HepG2 (cell line): ENCODE data around the gene POFUT2. TPM values are rescaled to one million over a fixed set of nuclear protein-coding genes. Genes with fewer than 3 reads are reported as not detected.

ENCODE experiments used
- ARHGAP35 ChIP-seq: sonication (generic); formaldehyde crosslinking; IDR thresholded peaks from 2 replicates; pipeline ENCODE4 v1.9.0; 2022; ENCODE audit warnings: mild to moderate bottlenecking, inconsistent platforms, moderate library complexity, missing genetic modification reagents, borderline replicate concordance
- GPN1 ChIP-seq: sonication (generic); formaldehyde crosslinking; IDR thresholded peaks from 2 replicates; pipeline ENCODE4 v1.5.1; 2020; ENCODE audit warnings: missing genetic modification reagents, borderline replicate concordance
- HINFP ChIP-seq: sonication (generic); formaldehyde crosslinking; IDR thresholded peaks from 2 replicates; pipeline ENCODE4 v1.4.0; 2020; ENCODE audit warnings: low read depth, mild to moderate bottlenecking, missing genetic modification reagents
- HOXA9 ChIP-seq: sonication (generic); formaldehyde crosslinking; IDR thresholded peaks from 2 replicates; pipeline ENCODE4 v1.8.1; 2022; ENCODE audit warnings: missing genetic modification reagents, mild to moderate bottlenecking, moderate library complexity, borderline replicate concordance
- IRF1 ChIP-seq: sonication (generic); formaldehyde crosslinking; IDR thresholded peaks from 2 replicates; pipeline ENCODE4 v1.4.0; 2020; ENCODE audit warnings: low read depth, mild to moderate bottlenecking, missing genetic modification reagents
- MAFF ChIP-seq: IDR thresholded peaks from 2 replicates; pipeline ENCODE4 v1.6.1; 2011; ENCODE audit warnings: low read depth, low read length, improper control_type of control experiment
- NFRKB ChIP-seq: fragments of 450-650 bp; IDR thresholded peaks from 2 replicates; pipeline ENCODE4 v1.6.1; 2017
- SETDB1 ChIP-seq: sonication (generic); formaldehyde crosslinking; IDR thresholded peaks from 2 replicates; pipeline ENCODE4 v1.5.1; 2020; ENCODE audit warnings: missing genetic modification reagents, mild to moderate bottlenecking, borderline replicate concordance
- SNAI1 ChIP-seq: sonication (generic); formaldehyde crosslinking; IDR thresholded peaks from 2 replicates; pipeline ENCODE4 v1.5.0; 2020; ENCODE audit warnings: mild to moderate bottlenecking, missing genetic modification reagents, borderline replicate concordance
- ZFP36L1 ChIP-seq: sonication (generic); formaldehyde crosslinking; IDR thresholded peaks from 2 replicates; pipeline ENCODE4 v1.8.0; 2022; ENCODE audit warnings: mild to moderate bottlenecking, missing genetic modification reagents, moderate library complexity
- ZMYM4 ChIP-seq: sonication (generic); formaldehyde crosslinking; IDR thresholded peaks from 2 replicates; pipeline ENCODE4 v1.8.1; 2023; ENCODE audit warnings: mild to moderate bottlenecking, missing genetic modification reagents
- ZNF280D ChIP-seq: sonication (generic); formaldehyde crosslinking; IDR thresholded peaks from 2 replicates; pipeline ENCODE4 v1.5.1; 2020; ENCODE audit warnings: mild to moderate bottlenecking, missing genetic modification reagents
- ZNF343 ChIP-seq: sonication (generic); formaldehyde crosslinking; IDR thresholded peaks from 2 replicates; pipeline ENCODE4 v1.4.0; 2020; ENCODE audit warnings: mild to moderate bottlenecking, missing genetic modification reagents
- ZNF567 ChIP-seq: sonication (generic); formaldehyde crosslinking; IDR thresholded peaks from 2 replicates; pipeline ENCODE4 v1.8.1; 2023; ENCODE audit warnings: mild to moderate bottlenecking, missing genetic modification reagents, borderline replicate concordance
- ZNF709 ChIP-seq: sonication (generic); formaldehyde crosslinking; IDR thresholded peaks from 2 replicates; pipeline ENCODE4 v1.5.0; 2020; ENCODE audit warnings: mild to moderate bottlenecking, missing genetic modification reagents
- polyA plus RNA-seq, 8 experiments: library from polyadenylated mRNA; depleted of rRNA in 3 of 8; stranded (reverse) in 7 of 8; unstranded in 1 of 8; fragments of >200 nt; fragmentation: Illumina TruSeq in 4 of 8; extraction: Trizol in 4 of 8; gene quantifications; 2 replicates each; pipeline versions ENCODE4 v1.2.1 to v1.2.3, GENCODE V29; 2011 to 2016; ENCODE audit warnings: low read depth in 4 of 8, missing spikeins in 1 of 8, mixed read lengths in 1 of 8; ENCODE audit not compliant: insufficient read depth in 1 of 8
- total RNA-seq, 5 experiments: library from RNA; depleted of rRNA; stranded (reverse); fragments of >200 nt; fragmentation: Illumina TruSeq; extraction: Trizol; gene quantifications; 2 replicates each; pipeline ENCODE4 v1.2.3, GENCODE V29; 2016; ENCODE audit warnings: low read depth in 1 of 5
- TF ChIP-seq, protein P1 (sequence below): sonication (generic); formaldehyde crosslinking; IDR thresholded peaks from 2 replicates; pipeline ENCODE4 v1.8.1; 2023; ENCODE audit warnings: mild to moderate bottlenecking, missing genetic modification reagents
- TF ChIP-seq, protein P2 (sequence below): sonication (generic); formaldehyde crosslinking; IDR thresholded peaks from 2 replicates; pipeline ENCODE4 v1.4.0; 2020; ENCODE audit warnings: missing genetic modification reagents
- TF ChIP-seq, protein P3 (sequence below): sonication (generic); formaldehyde crosslinking; IDR thresholded peaks from 2 replicates; pipeline ENCODE4 v1.5.0; 2020; ENCODE audit warnings: missing genetic modification reagents, mild to moderate bottlenecking, borderline replicate concordance

Gene POFUT2
- total and polyA plus RNA-seq, 2 of the 13 experiments (the other 11 are each of a cell fraction or from before 2014, with no cell fraction given) = 22.8 to 24.0 TPM

- 0 out of 2 replicates have a peak, but pooled peaks have one; percentile 56 for TF ChIP-seq HINFP (CRISPR knock-in tag)
- TF ChIP-seq ARHGAP35 = no peak
- TF ChIP-seq HOXA9 (CRISPR knock-in tag) = no peak; the same call in 1 of the 2 replicates
- TF ChIP-seq, protein P1, sequence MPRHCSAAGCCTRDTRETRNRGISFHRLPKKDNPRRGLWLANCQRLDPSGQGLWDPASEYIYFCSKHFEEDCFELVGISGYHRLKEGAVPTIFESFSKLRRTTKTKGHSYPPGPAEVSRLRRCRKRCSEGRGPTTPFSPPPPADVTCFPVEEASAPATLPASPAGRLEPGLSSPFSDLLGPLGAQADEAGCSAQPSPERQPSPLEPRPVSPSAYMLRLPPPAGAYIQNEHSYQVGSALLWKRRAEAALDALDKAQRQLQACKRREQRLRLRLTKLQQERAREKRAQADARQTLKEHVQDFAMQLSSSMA (CRISPR knock-in tag) = no peak
- TF ChIP-seq IRF1 (CRISPR knock-in tag) = no peak
- TF ChIP-seq ZNF709 (CRISPR knock-in tag) = no peak
- TF ChIP-seq ZNF343 (CRISPR knock-in tag) = no peak
- TF ChIP-seq, protein P2, sequence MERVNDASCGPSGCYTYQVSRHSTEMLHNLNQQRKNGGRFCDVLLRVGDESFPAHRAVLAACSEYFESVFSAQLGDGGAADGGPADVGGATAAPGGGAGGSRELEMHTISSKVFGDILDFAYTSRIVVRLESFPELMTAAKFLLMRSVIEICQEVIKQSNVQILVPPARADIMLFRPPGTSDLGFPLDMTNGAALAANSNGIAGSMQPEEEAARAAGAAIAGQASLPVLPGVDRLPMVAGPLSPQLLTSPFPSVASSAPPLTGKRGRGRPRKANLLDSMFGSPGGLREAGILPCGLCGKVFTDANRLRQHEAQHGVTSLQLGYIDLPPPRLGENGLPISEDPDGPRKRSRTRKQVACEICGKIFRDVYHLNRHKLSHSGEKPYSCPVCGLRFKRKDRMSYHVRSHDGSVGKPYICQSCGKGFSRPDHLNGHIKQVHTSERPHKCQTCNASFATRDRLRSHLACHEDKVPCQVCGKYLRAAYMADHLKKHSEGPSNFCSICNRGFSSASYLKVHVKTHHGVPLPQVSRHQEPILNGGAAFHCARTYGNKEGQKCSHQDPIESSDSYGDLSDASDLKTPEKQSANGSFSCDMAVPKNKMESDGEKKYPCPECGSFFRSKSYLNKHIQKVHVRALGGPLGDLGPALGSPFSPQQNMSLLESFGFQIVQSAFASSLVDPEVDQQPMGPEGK (CRISPR knock-in tag) = peak; percentile 77
- TF ChIP-seq ZNF567 (CRISPR knock-in tag) = 0 out of 2 replicates have a peak, but pooled peaks have one; percentile 21
- TF ChIP-seq MAFF = no peak
- TF ChIP-seq NFRKB = no peak
- no peak for TF ChIP-seq ZFP36L1 (CRISPR knock-in tag)
- TF ChIP-seq, protein P3, sequence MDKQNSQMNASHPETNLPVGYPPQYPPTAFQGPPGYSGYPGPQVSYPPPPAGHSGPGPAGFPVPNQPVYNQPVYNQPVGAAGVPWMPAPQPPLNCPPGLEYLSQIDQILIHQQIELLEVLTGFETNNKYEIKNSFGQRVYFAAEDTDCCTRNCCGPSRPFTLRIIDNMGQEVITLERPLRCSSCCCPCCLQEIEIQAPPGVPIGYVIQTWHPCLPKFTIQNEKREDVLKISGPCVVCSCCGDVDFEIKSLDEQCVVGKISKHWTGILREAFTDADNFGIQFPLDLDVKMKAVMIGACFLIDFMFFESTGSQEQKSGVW = no peak
- no peak for TF ChIP-seq GPN1 (CRISPR knock-in tag)
- no peak for TF ChIP-seq SNAI1 (CRISPR knock-in tag)
- peak; percentile 80; the same call in 1 of the 2 replicates for TF ChIP-seq ZNF280D (CRISPR knock-in tag)
- no peak for TF ChIP-seq ZMYM4 (CRISPR knock-in tag)
- TF ChIP-seq SETDB1 (CRISPR knock-in tag) = no peak
Observed at GRCh38 chr21:45318556-45319404, 31.1 kb upstream of the POFUT2 start (continued).
